Natural killer cell (primary cell): ENCODE measurements around the gene NPM1. TPM values are rescaled to one million over a fixed set of nuclear protein-coding genes. Genes with fewer than 3 reads are reported as not detected.

Source experiments
- ATAC-seq, 3 donors: fragments of 150-1000 bp in 2 of 3; fragments of 200-7000 bp in 1 of 3; cut with Tn5 transposase; 1 replicate in 1 of 3; 2 replicates in 2 of 3; pipeline ENCODE4 v1.10.0; 2021; ENCODE audit warnings: mild to moderate bottlenecking in 2 of 3, moderate library complexity in 2 of 3
- DNase-seq, 2 donors: peaks; one replicate each; pipeline versions ENCODE4 v3.0.0 to v3.0.0-alpha.2; 2013 to 2021; ENCODE audit warnings: mixed read lengths in 1 of 2
- H3K27ac ChIP-seq: one replicate; pipeline ENCODE4 v1.5.1; 2013; ENCODE audit warnings: mild to moderate bottlenecking, low read length
- H3K27me3 ChIP-seq: one replicate; pipeline ENCODE4 v1.6.1; 2013; ENCODE audit warnings: low read length; ENCODE audit not compliant: control insufficient read depth, insufficient read depth
- H3K36me3 ChIP-seq: one replicate; pipeline ENCODE4 v1.6.1; 2013; ENCODE audit warnings: low read length; ENCODE audit not compliant: control insufficient read depth, insufficient read depth
- H3K4me1 ChIP-seq: one replicate; pipeline ENCODE4 v1.6.1; 2013; ENCODE audit warnings: low read length; ENCODE audit not compliant: control insufficient read depth, insufficient read depth
- H3K4me3 ChIP-seq: one replicate; pipeline ENCODE4 v1.5.1; 2013; ENCODE audit warnings: low read length
- H3K9me3 ChIP-seq: one replicate; pipeline ENCODE4 v1.6.1; 2013; ENCODE audit warnings: low read length; ENCODE audit not compliant: control insufficient read depth, insufficient read depth
- H3K27ac Mint-ChIP-seq, 2 donors: one replicate each; pipeline ENCODE4 v1.8.0; 2022; ENCODE audit warnings: mild to moderate bottlenecking in 2 of 2, mixed read lengths in 2 of 2, moderate library complexity in 1 of 2
- H3K27me3 Mint-ChIP-seq, 2 donors: one replicate each; pipeline ENCODE4 v1.8.0; 2022; ENCODE audit warnings: low read depth in 2 of 2, mixed read lengths in 2 of 2
- H3K36me3 Mint-ChIP-seq: one replicate; pipeline ENCODE4 v1.8.0; 2022; ENCODE audit warnings: mixed read lengths
- H3K4me1 Mint-ChIP-seq, 2 donors: one replicate each; pipeline ENCODE4 v1.8.0; 2022; ENCODE audit warnings: mixed read lengths in 2 of 2
- H3K4me3 Mint-ChIP-seq: one replicate; pipeline ENCODE4 v1.8.0; 2022; ENCODE audit warnings: mild to moderate bottlenecking, moderate library complexity, mixed read lengths
- H3K9me3 Mint-ChIP-seq, 2 donors: one replicate each; pipeline ENCODE4 v1.8.0; 2022; ENCODE audit warnings: mixed read lengths in 2 of 2
- WGBS: methylation state at CpG from one replicate; pipeline ENCODE4 v1.1.7; 2013; ENCODE audit warnings: missing lambda C conversion rate; ENCODE audit not compliant: insufficient coverage; 5-methylcytosine and 5-hydroxymethylcytosine counted together
- intact Hi-C: fragments of 100-400 bp; cut with micrococcal nuclease; formaldehyde crosslinking; loops from one replicate; pipeline ENCODE4 v1.14.2; 2022
- total RNA-seq, 4 donors: library from RNA; stranded (reverse); fragments of 120-200 nt in 1 of 4; gene quantifications; one replicate each; pipeline versions ENCODE4 v1.2.3 to v1.2.4, GENCODE V29; 2013 to 2022
- TF ChIP-seq, protein P1 (sequence below): fragments of 200-600 bp; IDR thresholded peaks from one replicate; pipeline ENCODE4 v1.8.0; 2022; ENCODE audit warnings: antibody characterized with exemption

Gene NPM1
- total RNA-seq, 3 donors from 2014 or later (not counting 1 experiment from before 2014, with no cell fraction given) = 440 to 554 (median 454) TPM

- no peaks in the 10 kb centered on the region for H3K9me3 ChIP-seq
- WGBS = 87% methylated on average over 2 of the region's 2 CpGs
- H3K4me1 Mint-ChIP-seq = peaks cover 0 to 6% of the 10 kb centered on the region in 2 donors
Observed at GRCh38 chr5:171455522-171455921, 67.9 kb downstream of the NPM1 start.

DNA sequence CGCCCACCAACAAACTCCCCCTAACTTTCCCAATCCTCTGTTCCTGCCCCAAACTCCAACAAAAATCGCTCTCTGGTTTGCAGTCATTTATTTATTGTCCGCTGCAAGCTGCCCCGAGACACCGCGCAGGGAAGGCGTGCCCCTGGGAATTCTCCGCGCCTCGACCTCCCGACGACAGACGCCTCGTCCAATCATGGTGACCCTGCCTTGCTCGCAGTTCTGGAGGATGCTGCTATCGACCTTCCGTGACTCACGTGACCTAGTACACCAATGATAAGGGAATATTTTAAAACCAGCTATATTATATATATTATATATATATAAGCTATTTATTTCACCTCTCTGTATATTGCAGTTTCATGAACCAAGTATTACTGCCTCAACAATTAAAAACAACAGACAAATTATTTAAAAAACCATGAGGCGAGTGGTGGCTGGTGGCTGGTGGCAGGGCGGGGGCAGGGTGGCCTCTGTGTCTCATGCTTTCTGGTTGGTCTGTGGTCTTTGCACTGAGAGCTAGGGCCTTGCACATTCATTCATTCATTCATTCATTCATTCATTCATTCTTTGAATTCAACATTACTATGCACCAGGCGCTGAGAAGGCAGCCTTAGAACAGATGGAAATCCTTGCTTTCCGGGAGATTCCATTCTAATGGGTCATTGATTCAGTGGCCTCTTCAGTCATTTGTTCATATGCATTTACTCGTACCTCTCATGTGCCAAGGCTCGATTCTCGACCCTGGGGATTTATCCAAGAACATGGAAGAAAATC is 69.7 kb downstream of the NPM1 start:
- Mint-ChIP-seq H3K4me3 (no peak overlapping the region), H3K9me3 (no peaks in the 10 kb centered on the region), H3K4me1 (no peaks in the 10 kb centered on the region), H3K36me3 (no peaks in the 10 kb centered on the region), H3K27ac (no peak overlapping the region), H3K27me3 (peaks cover 13 to 30% of the 10 kb centered on the region in 2 donors)
- H3K27me3 ChIP-seq = no peaks in the 10 kb centered on the region
- no peaks in the 10 kb centered on the region for H3K4me1 ChIP-seq
- no peaks in the 10 kb centered on the region for H3K9me3 ChIP-seq
- intact Hi-C loops = no loop called here
- no peak overlapping the region for H3K27ac ChIP-seq
- ATAC-seq (no peak), DNase-seq (no peak)
- H3K4me3 ChIP-seq = no peak overlapping the region
- TF ChIP-seq, protein P1, sequence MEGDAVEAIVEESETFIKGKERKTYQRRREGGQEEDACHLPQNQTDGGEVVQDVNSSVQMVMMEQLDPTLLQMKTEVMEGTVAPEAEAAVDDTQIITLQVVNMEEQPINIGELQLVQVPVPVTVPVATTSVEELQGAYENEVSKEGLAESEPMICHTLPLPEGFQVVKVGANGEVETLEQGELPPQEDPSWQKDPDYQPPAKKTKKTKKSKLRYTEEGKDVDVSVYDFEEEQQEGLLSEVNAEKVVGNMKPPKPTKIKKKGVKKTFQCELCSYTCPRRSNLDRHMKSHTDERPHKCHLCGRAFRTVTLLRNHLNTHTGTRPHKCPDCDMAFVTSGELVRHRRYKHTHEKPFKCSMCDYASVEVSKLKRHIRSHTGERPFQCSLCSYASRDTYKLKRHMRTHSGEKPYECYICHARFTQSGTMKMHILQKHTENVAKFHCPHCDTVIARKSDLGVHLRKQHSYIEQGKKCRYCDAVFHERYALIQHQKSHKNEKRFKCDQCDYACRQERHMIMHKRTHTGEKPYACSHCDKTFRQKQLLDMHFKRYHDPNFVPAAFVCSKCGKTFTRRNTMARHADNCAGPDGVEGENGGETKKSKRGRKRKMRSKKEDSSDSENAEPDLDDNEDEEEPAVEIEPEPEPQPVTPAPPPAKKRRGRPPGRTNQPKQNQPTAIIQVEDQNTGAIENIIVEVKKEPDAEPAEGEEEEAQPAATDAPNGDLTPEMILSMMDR = no peak
- no peaks in the 10 kb centered on the region for H3K36me3 ChIP-seq
- WGBS = 94% methylated on average over 22 of the region's 25 CpGs

More at GRCh38 chr5:171455522-171455921, 67.9 kb downstream of the NPM1 start:
- H3K4me1 ChIP-seq = peaks cover 3% of the 10 kb centered on the region
- no peak overlapping the region for H3K27ac Mint-ChIP-seq
- no peaks in the 10 kb centered on the region for H3K9me3 Mint-ChIP-seq
- DNase-seq (no peak), ATAC-seq (no peak)
- H3K4me3 Mint-ChIP-seq = no peak overlapping the region
- intact Hi-C loops = no loop called here
- no peaks in the 10 kb centered on the region for H3K36me3 ChIP-seq
- H3K27me3 Mint-ChIP-seq = peaks cover 24 to 41% of the 10 kb centered on the region in 2 donors
- TF ChIP-seq, protein P1 = no peak
- H3K36me3 Mint-ChIP-seq = no peaks in the 10 kb centered on the region
- no peak overlapping the region for H3K4me3 ChIP-seq
- peaks cover 4% of the 10 kb centered on the region for H3K27me3 ChIP-seq
- H3K27ac ChIP-seq = no peak overlapping the region

DNA sequence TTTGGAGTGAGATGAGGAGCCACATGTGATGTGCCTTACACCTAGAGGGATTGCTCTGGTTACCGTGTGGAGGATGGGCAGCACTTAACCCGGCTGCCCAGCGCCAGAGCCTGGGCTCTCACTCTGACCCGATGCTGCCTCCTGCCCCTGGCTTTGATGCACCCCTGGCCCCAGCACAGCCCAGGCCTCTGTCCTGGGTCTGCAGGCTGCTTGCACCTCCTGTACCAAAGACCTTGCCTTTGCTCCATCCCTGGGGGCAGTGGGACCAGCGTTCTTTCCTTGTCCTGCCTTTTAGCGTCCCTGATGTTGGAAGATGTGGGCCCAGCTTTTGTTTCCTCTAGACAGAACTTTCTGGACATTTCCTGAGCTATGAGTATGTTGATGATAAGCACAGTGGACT is 72.2 kb downstream of the NPM1 start:
- Mint-ChIP-seq H3K4me3 (no peak overlapping the region), H3K27me3 (peaks cover 11 to 18% of the 10 kb centered on the region in 2 donors)

More for the DNA sequence above, 72.2 kb downstream of the NPM1 start:
- Mint-ChIP-seq H3K27ac (no peak overlapping the region), H3K9me3 (no peaks in the 10 kb centered on the region), H3K4me1 (no peaks in the 10 kb centered on the region), H3K36me3 (no peaks in the 10 kb centered on the region)
- TF ChIP-seq, protein P1 = no peak
- H3K27ac ChIP-seq = no peak overlapping the region
- intact Hi-C loops = no loop called here
- no peak for ATAC-seq
- no peak overlapping the region for H3K4me3 ChIP-seq
- DNase-seq = no peak
- 89% methylated on average over 6 of the region's 6 CpGs for WGBS
- no peaks in the 10 kb centered on the region for H3K9me3 ChIP-seq
- no peaks in the 10 kb centered on the region for H3K27me3 ChIP-seq
- no peaks in the 10 kb centered on the region for H3K4me1 ChIP-seq
- no peaks in the 10 kb centered on the region for H3K36me3 ChIP-seq

Other genes starting within 250 kb of the NPM1 start
- gene TLX3, start 78.6 kb upstream of the NPM1 start, total RNA-seq = not detected
- under 1 TPM; 0.16 to 0.25 (median 0.23) TPM for gene FGF18, start 31.8 kb downstream of the NPM1 start, total RNA-seq